GM21367 (cell line): ENCODE results near the gene ZFP36L1.
A peak's percentile ranks its signal among the peaks of the same experiment; 100 is the strongest.

Experiments
- ATAC-seq: cut with Tn5 transposase; IDR thresholded peaks from one replicate; pipeline ENCODE4 v1.9.1; 2021; ENCODE audit not compliant: unreplicated experiment

The ZFP36L1 gene

DNA sequence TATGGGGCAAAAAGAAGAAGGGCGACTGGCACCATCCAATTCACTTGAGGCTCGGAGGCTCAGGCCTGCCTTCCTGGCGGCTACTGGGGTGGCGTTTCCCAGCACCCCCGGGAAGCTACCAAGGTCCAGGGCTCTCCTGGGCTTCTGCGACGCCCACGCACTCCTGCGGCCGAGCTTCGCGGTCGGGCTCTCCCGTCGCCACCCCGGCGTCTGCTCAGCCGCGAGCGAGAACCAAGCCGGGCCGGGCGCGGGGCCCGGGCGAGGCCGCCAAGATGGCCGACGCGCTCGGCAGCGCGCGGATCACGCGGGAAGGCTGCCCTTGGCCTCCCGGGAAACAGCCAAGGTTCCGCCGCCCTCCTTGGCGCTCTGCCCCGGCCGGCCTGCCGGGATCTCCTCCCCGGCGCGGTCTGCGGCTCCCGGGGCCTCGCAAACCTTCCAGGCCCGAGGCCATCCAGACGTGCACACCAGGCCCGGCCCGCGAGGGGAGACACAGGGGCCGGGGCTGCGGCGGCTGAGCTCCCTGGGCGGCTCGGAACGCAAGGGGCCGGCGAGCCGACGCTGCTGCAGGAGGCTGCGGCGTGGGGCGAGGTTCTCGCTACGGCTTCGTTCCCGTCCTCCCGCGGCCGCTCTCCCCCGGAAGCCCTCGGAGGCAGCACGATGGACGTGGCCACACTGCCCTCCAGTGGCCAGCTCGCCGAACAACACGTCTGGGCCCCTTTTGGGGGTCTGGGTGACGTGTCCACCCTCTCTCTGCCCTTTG is 23.5 kb upstream of the ZFP36L1 start:
- peak; percentile 48 for ATAC-seq

GRCh38 chr14:68815298-68816182 is 22.7 kb upstream of the ZFP36L1 start:
- no peak for ATAC-seq

- ATAC-seq = peak; percentile 30
These were observed 21.9 kb upstream of the ZFP36L1 start for GRCh38 chr14:68814539-68815297.

GRCh38 chr14:68814238-68814538 is 21.3 kb upstream of the ZFP36L1 start:
- ATAC-seq = no peak

- no peak for ATAC-seq
These were observed 20.5 kb upstream of the ZFP36L1 start for GRCh38 chr14:68813318-68813838.

DNA sequence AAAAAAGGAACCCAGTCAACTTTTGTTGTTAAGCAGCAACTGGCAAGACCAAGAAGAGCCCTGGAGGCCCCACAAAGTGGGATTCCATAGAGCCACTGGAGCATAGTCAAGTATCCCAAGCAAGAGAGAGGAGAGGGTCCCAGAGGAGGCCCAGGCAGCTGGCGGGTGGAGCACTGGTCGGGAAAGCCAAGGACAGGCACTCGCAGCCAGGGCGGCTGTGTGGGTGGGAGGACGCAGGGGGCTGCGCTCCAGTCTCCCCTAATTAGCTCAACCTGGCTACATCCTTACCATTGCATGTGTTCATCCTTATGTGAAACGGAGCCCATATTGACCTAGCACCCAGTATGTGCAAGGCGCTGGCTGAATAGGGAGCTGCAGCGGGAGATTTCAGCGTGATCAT is 18.3 kb upstream of the ZFP36L1 start:
- no peak for ATAC-seq

GRCh38 chr14:68810173-68811153 is 17.6 kb upstream of the ZFP36L1 start:
- no peak for ATAC-seq

DNA sequence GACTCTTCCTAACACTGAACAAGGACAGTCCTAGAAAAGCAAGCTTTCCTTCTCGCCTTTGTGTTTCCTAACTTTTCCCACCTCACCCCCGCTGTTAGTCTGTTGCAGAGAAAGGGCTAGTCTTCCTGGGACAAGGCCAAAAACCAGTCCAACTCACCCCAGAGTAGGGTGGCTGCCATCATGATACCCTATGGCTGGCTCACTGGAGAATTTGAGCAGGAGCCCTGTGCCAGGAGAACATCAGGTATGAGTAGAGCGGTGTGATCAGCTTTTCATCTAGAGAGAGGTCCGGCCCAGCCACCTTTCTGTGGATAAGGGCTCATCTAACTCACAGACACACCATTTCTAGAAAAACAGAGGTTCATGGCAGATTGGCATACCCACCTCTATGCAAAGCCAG is 16.7 kb upstream of the ZFP36L1 start:
- ATAC-seq = no peak

DNA sequence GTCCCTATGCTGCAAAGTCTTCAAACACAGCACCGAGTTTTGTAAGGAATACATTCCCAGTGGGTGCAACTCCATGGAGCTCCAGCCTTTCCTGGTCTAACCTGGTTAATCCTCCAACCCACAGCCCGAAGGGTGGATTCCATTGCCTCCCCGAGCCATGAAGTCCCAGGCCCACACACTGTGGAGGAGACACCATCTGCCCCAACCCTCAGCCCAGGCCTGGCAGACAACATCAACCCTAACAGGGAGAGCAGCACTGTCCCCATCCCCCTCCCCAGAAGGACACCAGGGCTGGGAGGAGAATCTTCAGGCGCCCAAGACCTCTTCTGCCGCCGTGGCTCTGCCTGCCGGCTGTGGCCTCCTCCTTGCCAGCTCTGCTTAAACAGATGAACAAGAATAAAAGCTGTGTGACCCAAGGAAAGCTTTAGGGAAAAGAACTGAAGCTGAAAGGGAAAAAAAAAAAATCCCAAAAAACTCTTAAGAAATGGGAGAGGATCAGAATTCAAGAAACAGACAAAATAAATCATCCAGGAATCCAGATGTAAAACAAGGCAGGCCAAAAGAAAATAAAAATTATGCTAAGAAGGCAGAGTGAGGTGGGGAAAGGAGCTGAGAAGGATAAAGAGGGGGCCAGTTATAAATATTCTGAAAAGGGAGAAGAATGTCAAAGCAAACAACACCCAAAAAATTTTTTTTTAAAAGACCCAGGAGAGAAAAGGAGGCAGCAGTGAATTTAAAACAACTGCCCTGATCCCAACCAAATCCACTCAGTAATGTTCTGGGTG is 16.0 kb upstream of the ZFP36L1 start:
- no peak for ATAC-seq

- ATAC-seq = no peak
These were observed 15.1 kb upstream of the ZFP36L1 start for GRCh38 chr14:68807987-68808386.

GRCh38 chr14:68807148-68807600 is 14.3 kb upstream of the ZFP36L1 start:
- ATAC-seq = no peak

- no peak for ATAC-seq
These were observed 13.8 kb upstream of the ZFP36L1 start for GRCh38 chr14:68806526-68807147.

DNA sequence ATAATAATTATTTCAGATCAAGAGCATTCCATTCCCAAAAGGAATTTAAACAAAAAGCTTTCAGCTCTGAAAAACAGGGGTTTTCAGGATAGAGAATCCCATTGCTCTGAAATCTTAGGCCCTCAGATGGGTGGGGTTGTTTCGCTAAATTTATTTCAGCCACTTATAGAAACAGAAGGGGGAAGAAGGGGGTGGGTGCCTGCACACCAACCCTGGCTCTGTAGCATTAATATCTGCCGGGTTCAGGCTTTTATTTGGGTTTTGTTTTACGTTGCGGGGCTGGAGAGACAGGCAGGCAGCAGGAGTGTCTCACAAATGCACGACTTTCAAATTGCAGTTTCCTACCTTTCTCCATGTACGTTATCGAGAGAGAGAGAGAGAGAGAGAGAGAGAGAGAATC is 12.5 kb upstream of the ZFP36L1 start:
- ATAC-seq = no peak

DNA sequence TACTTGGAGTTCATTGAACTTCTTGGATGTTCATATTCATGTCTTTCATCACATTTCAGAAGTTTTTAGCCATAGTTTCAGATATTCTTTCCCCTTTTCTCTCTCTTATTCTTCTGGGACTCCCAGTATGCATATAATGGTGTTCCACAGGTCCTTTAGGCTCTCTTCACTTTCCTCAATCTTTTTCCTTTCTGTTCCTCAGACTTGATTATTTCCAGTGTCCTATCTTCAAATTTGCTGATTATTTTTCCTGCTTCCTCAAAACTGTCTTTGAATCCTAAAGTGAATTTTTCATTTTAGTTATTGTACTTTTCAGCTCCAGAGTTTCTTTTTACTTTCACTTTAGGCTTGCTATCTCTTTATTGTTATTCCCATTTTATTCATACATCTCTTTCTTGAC is 8.8 kb upstream of the ZFP36L1 start:
- no peak for ATAC-seq

GRCh38 chr14:68800953-68801352 is 8.1 kb upstream of the ZFP36L1 start:
- no peak for ATAC-seq

GRCh38 chr14:68800390-68800789 is 7.5 kb upstream of the ZFP36L1 start:
- no peak for ATAC-seq

DNA sequence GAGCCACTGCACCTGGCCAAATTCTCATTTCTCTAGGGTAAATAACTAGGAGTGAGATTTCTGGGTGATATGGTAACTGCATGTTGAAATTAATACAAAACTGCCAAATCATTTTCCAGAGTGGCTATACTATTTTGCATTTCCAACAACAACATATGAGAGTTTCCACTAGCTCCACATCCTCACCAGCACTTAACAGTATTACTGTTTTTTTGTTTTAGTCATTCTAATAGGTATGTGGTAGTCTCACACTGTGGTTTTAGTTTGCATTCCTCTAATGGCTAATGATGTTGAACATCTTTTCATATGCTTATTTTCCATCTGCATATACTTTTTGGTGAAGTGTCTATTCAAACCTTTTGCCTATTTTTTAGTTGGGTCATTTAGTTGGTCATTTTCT is 5.8 kb upstream of the ZFP36L1 start:
- no peak for ATAC-seq

GRCh38 chr14:68797121-68797670 is 4.3 kb upstream of the ZFP36L1 start:
- ATAC-seq = no peak
